KMS-11 (cell line): ENCODE results near the gene COMTD1.

Source experiments
- H2AFZ ChIP-seq: fragments of 200-600 bp; sonication (generic); 2 replicates; pipeline ENCODE4 v1.6.1; 2016; ENCODE audit warnings: antibody characterized with exemption, mixed run types, low read depth
- H3K27ac ChIP-seq: fragments of 200-600 bp; sonication (generic); 2 replicates; pipeline ENCODE4 v1.6.1; 2016; ENCODE audit warnings: mild to moderate bottlenecking, mixed run types
- H3K27me3 ChIP-seq: fragments of 200-600 bp; sonication (generic); 2 replicates; pipeline ENCODE4 v1.6.1; 2017; ENCODE audit warnings: mild to moderate bottlenecking, low read depth, mixed run types, moderate library complexity; ENCODE audit not compliant: insufficient read depth
- H3K36me3 ChIP-seq: fragments of 200-600 bp; sonication (generic); 2 replicates; pipeline ENCODE4 v1.6.1; 2017; ENCODE audit warnings: mild to moderate bottlenecking, mixed run types; ENCODE audit not compliant: insufficient read depth
- H3K4me1 ChIP-seq: fragments of 200-600 bp; sonication (generic); 2 replicates; pipeline ENCODE4 v1.6.1; 2016; ENCODE audit warnings: mild to moderate bottlenecking, low read depth, mixed run types; ENCODE audit not compliant: poor library complexity, severe bottlenecking
- H3K4me2 ChIP-seq: fragments of 200-600 bp; sonication (generic); 2 replicates; pipeline ENCODE4 v1.7.0; 2016; ENCODE audit warnings: mild to moderate bottlenecking, mixed run types
- H3K4me3 ChIP-seq: fragments of 200-600 bp; sonication (generic); IDR thresholded peaks from 2 replicates; pipeline ENCODE4 v1.6.1; 2017; ENCODE audit warnings: low read depth, low read length, mixed read lengths; ENCODE audit not compliant: insufficient read depth
- H3K79me2 ChIP-seq: fragments of 200-600 bp; sonication (generic); 2 replicates; pipeline ENCODE4 v1.6.1; 2016; ENCODE audit warnings: low read depth, mixed run types; ENCODE audit not compliant: insufficient read depth
- H3K9ac ChIP-seq: fragments of 200-600 bp; sonication (generic); 2 replicates; pipeline ENCODE4 v1.6.1; 2016; ENCODE audit warnings: mild to moderate bottlenecking, mixed run types
- H4K20me1 ChIP-seq: fragments of 200-600 bp; sonication (generic); 2 replicates; pipeline ENCODE4 v1.6.1; 2016; ENCODE audit warnings: mild to moderate bottlenecking, mixed run types; ENCODE audit not compliant: insufficient read depth
- TF ChIP-seq, protein P1 (sequence below): fragments of 200-600 bp; sonication (generic); conservative IDR thresholded peaks from 2 replicates; pipeline ENCODE4 v1.6.1; 2017; ENCODE audit warnings: low read depth, mild to moderate bottlenecking, antibody characterized with exemption, low read length, moderate library complexity, mixed read lengths

Gene COMTD1

DNA sequence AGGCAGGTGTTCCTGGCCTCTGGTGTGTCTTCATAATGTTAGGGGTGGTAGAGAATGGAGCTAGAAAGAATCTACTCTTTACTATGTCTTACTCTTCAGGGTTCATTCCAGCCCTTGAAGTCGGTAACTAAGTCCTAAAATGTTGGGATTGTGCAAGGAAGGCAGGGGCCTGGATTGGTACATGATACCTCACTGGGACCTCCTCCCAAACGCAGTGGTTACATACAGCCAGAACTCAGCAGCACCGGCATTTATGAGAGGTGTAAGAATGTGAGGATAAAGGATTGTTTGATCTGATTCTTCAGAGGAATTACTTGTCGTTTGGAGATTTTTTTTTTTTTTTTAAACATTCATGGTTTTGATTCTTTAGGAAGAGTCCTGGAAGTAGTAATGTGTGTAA lies 6.9 kb downstream of the COMTD1 start:
- no peak overlapping the region for H3K9ac ChIP-seq
- H4K20me1 ChIP-seq: peaks cover 30% of the 10 kb centered on the region
- TF ChIP-seq, protein P1, sequence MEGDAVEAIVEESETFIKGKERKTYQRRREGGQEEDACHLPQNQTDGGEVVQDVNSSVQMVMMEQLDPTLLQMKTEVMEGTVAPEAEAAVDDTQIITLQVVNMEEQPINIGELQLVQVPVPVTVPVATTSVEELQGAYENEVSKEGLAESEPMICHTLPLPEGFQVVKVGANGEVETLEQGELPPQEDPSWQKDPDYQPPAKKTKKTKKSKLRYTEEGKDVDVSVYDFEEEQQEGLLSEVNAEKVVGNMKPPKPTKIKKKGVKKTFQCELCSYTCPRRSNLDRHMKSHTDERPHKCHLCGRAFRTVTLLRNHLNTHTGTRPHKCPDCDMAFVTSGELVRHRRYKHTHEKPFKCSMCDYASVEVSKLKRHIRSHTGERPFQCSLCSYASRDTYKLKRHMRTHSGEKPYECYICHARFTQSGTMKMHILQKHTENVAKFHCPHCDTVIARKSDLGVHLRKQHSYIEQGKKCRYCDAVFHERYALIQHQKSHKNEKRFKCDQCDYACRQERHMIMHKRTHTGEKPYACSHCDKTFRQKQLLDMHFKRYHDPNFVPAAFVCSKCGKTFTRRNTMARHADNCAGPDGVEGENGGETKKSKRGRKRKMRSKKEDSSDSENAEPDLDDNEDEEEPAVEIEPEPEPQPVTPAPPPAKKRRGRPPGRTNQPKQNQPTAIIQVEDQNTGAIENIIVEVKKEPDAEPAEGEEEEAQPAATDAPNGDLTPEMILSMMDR: no peak
- peaks cover 6% of the 10 kb centered on the region; the same call in 1 of the 2 replicates for H3K36me3 ChIP-seq
- H3K27me3 ChIP-seq: no peaks in the 10 kb centered on the region
- H3K4me3 ChIP-seq: no peak overlapping the region
- H2AFZ ChIP-seq: no peak overlapping the region
- no peak overlapping the region for H3K4me2 ChIP-seq
- peaks cover 67% of the 10 kb centered on the region for H3K4me1 ChIP-seq
- H3K27ac ChIP-seq: no peak overlapping the region; the same call in 1 of the 2 replicates
- H3K79me2 ChIP-seq: peaks cover 51% of the 10 kb centered on the region; the same call in 1 of the 2 replicates

DNA sequence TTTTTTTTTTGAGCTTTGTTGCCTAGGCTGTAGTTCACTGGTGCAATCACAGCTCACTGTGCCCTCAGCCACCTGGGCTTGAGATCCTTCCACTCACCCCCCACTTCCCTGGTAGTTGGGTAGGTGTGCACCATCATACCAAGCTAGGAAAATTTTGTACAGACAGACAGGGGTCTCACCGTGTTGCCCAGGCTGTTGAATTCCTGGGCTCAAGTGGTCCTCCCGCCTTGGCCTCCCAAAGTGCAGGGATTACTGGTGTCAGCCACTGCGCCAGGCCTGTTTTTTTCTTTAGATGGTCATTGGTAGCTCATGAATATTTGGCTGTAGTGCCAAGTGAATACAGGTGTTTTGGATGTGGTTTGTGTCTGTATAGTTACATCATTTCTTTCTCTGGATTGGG lies 7.5 kb downstream of the COMTD1 start:
- Histone ChIP-seq H4K20me1 (peaks cover 31% of the 10 kb centered on the region), H3K4me2 (no peak overlapping the region), H3K9ac (no peak overlapping the region), H3K79me2 (peaks cover 56% of the 10 kb centered on the region; the same call in 1 of the 2 replicates), H3K4me1 (peaks cover 67% of the 10 kb centered on the region), H3K27ac (no peak overlapping the region; the same call in 1 of the 2 replicates), H3K4me3 (no peak overlapping the region), H3K27me3 (no peaks in the 10 kb centered on the region), H3K36me3 (peaks cover 6% of the 10 kb centered on the region; the same call in 1 of the 2 replicates), H2AFZ (no peak overlapping the region)
- TF ChIP-seq, protein P1: no peak

DNA sequence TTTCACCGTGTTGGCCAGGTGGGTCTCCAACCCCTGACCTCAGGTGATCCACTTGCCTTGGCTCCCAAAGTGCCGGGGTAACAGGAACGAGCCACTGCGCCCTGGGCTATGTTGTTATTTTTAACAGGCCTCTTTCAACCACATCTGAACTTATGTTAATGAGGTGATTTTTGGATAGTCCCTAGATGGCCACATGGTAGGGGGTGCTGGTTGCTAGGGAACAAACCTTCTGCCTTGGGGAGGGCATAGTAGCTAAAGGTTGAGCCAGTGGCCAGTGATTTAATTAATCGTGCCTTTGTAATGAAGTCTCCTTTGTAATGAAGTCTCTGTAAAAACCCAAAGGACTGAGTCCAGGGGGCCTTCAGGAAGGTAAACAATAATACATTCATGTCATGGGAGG lies 9.1 kb downstream of the COMTD1 start:
- Histone ChIP-seq H3K27ac (peak overlapping the region; percentile 4; the same call in 1 of the 2 replicates), H3K36me3 (peaks cover 6% of the 10 kb centered on the region; the same call in 1 of the 2 replicates), H3K9ac (no peak overlapping the region), H3K4me1 (peaks cover 72% of the 10 kb centered on the region), H3K4me3 (no peak overlapping the region), H3K27me3 (no peaks in the 10 kb centered on the region), H2AFZ (no peak overlapping the region), H3K4me2 (peak overlapping the region; percentile 5; the same call in 1 of the 2 replicates), H4K20me1 (peaks cover 31% of the 10 kb centered on the region), H3K79me2 (peaks cover 68% of the 10 kb centered on the region)
- TF ChIP-seq, protein P1: no peak

DNA sequence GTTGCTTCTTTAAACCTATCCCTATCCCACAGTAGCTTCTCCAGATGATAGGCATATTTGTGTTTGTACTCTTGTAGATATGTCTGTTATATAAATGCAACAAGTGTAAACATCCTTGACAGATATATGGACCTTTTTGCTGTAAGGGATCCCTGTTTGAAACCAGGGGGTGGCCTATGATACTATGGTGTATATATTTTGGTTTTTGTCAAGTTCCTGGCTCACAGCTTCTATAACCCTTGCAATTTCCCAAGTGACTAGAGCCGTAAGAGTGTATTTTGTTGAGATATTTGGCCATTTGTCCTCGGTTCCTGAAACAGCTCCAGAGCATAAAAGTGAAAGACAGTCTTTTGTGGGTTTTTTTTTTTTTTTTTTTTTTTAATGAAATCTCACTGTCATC lies 9.7 kb downstream of the COMTD1 start:
- Histone ChIP-seq H4K20me1 (peaks cover 31% of the 10 kb centered on the region), H2AFZ (no peak overlapping the region), H3K9ac (no peak overlapping the region), H3K4me2 (peak overlapping the region; percentile 5; the same call in 1 of the 2 replicates), H3K79me2 (peaks cover 73% of the 10 kb centered on the region), H3K4me3 (no peak overlapping the region), H3K27ac (no peak overlapping the region), H3K36me3 (peaks cover 11% of the 10 kb centered on the region; the same call in 1 of the 2 replicates), H3K27me3 (no peaks in the 10 kb centered on the region), H3K4me1 (peaks cover 72% of the 10 kb centered on the region)
- TF ChIP-seq, protein P1: no peak
